Activated naive CD8-positive, alpha-beta T cell treated with anti-CD3 and anti-CD28 coated beads, Interleukin-2, amount 50 U/mL, for 16 hours (primary cell): ENCODE results near the gene DCX.

Source experiments
- DNase-seq: peaks from one replicate; pipeline ENCODE4 v3.0.0-alpha.2; 2020; ENCODE audit warnings: low read depth, low spot score

Gene DCX

DNA sequence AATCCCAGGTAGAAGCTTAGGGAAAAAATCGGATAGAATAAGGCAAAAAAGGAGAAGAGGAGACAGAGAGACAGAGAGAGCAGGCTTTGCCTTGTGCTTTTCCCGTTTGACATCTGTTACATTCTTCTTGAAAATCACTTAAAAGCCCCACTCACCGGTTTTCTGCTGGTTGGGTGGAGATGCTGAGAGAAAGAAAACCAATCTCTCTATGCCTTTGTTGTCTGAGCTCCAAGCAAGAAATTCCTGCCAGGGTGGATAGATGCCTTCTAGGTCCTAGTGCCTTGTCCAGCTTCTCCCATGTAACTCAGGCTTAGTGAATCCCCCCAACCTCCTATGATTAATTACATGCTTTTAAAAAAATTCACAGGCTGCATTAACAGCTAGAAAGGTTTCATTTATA, at the start of gene DCX:
DCX (minus strand) TSS at position 210 of the 400 bp plus-strand sequence. CDS start 1,794 bp downstream, outside the sequence.
- no peak for DNase-seq

DNA sequence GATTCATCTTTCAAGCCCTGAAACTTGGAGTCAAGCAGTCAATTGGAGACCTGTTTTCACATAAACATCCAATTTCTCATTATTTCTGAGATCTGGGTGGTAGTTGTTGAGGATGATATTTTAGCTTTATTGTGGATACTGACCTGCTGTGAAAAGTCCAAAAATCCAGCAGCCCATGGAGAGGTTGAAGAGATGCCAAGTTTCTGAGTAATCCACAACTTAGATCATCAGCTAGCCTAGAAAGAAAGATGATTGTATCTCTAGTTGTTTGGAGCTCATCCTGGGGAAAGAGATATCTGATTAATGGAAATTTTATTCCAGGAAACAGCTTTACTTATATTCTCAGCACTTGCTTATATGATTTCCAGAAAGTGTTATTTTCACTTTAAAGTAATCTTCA, 48.6 kb upstream of the DCX start:
- DNase-seq: no peak

DNA sequence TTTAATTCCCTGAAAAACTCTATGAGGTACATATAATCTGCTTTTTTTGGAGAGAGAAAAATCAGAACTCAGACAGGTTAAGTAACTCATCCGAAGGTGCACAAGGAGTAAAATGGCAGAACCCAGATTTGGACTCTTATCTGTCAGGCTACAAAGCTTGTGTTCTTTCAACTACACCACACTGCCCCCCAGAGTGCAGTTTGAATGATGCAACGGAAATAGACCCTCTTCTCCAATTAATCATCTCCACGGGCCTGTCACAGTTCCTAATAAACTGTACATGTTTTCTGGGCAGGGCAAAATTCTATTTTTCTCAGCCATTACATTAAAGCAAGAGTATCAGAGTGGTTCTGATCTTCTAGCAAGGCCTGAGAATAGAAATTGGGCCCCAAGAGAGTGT, 35.3 kb upstream of the DCX start:
- no peak for DNase-seq

DNA sequence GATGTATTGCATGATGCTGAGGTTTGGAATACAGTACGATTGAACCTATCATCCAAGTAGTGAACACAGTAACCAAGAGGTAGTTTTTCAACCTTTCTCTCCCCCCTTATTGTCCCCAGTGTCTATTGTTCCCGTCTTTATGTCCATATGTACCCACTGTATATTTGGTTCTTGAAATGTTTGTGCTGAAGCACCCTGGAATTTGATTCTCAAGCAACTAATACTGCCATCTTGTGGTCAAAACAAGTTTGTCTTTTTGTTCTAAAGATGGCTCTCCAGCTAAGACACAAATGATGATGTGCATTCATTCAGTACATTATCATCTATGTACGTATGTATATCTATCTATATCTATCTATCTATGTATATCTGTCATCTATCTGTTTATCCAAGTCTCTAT, 33.5 kb upstream of the DCX start:
- no peak for DNase-seq

DNA sequence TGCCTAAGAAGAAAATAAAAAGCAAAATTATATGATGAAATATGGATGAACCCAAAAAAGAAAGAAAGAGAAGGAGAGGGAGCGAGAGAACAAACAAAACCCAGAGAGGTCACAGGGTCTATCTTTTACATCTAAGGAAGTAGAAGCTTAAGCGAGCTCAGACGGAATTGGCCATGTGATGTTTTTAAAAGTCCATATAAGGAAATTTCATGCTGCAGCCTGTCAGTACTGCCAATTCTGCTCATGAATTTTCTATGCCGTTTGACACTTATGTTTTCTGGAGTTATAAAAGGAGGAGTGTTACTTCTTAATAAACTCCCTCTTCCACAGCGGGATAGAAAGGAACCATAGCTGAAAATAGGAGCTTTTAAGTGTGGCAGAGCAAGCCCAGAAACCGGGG, 32.9 kb upstream of the DCX start:
- DNase-seq: no peak

DNA sequence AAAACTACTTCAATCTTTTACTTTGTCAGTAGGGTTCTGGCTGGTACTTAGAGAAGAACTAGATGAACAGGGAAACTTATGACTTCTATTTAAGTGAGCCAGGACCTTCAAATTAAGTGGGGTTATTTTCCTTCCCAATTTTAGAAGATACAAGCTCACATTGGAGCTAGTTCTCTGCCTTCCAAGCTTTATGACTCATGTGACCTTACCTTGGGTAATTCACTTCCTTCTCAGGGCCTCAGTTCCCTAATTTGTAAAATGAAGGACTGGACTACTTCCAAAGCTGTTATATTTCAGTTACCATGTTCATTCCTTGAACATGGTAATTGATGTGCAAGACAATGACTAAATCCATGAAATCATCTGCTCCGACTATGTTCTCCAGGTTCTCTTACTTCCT, 32.0 kb upstream of the DCX start:
- DNase-seq: no peak

DNA sequence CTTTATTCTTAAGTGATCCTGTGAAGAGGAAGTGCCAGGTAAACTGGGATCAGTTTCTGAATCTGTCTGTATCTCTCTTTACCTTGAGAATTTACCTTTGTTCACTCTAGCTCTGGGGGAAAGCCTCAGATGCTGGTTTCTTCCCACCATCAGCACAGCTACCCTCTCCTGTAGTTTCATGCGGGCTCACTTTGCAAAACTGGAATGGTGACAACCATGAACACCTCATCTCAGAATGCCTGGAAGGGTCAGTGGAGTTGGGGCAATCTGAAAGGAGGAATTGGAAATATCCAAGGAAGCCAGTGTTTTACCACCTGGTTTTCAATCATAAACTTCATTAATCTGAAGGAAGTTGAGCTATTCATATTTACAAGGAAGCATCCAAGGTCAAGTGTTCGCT, 30.8 kb upstream of the DCX start:
- DNase-seq: no peak

DNA sequence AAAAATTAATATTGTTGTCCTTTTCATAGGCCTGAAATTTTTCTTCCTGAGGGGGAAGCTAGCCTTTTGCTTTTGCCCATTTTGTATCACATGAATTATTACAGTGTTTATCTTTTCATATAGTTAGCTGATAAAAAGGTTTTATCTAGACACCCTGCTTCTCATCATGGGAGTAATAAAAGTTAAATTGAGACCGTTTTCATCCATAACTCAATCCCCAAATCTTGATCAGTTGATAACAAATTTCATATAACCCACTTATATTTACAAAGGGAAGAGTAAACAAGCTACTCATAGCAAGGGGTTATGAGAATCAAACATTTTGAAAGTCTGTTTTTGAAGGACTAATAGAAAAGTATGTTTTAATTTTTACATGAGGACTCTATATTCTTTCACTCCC, 23.5 kb upstream of the DCX start:
- DNase-seq: no peak

DNA sequence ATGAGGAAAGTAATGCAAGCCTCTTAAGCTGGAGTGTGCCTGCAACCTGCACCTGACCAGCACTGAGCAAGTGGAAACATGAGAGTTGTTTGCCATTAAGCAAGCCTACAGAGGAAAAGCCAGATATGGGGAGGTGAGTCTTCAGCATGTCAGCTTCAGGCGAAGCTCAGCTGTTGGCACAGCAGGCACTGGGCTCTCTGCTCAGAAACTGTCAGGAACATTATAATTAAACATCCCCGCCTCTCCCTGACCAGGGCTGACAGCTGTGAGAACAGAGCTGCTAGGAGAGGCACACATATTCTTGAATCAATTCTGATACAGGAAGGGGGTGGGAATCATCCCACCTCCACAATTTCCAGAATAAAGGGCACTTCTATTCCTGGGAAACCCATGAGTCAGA, 19.0 kb upstream of the DCX start:
- no peak for DNase-seq

DNA sequence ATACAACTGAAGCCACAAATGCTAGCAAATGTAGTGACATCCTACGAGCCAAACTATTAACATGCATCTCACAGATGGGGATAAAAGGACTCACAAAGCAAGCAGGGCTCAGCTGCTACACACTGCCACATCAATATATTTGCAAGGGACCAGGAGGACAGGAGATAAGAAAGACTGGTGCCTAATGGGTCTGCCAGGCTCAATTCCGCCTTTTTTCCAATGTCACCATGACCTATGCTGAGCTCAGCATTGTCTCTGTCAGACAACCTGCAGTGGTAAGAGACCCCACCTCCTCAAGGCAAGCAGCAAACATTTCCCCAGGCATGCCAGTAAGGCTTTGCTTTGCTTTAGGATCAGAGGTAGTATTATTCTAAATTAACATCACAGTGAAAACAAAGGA, 435 bp downstream of the DCX start:
- DNase-seq: no peak

DNA sequence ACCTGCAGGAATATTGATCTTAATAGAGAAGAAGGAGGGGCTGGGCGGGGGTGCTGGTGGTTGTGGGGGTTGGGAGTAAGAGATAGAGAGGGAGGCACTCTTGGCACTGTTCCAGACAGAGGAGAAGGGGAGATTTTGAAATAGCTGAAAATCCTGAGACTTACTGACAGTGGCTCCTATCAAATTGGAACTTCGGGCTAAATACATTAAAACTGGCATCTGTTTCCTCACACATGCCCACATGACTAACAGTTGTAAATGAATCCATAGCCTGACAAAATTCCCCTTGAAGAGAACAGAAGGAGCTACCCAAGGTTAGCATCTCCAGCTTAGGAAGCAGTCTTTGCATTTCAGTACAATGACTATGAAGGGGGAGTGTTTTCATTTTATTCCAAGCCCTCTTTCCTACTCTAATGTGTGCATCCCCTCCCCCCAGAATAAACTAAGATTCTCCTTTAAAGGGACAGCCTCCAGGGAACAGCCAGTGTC, 1.4 kb downstream of the DCX start:
- DNase-seq: no peak

DNA sequence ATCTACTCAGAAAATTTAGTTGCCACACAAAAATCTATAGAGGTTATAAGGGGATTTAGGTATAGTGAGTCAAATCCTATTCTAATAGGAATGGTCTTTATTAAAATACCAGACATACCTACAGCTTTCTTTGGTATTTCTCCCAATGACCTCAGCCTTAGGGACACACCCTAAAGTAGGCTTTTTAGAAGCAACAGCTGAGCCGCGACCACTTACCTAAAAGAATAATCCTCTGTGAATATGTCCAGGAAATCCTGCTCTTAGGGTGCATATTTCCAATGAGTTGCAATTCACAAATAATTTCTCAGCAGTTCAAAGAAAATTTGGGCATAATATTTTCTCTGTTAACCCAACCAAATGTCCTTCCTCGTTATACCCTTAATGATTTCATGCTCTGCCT, 2.7 kb downstream of the DCX start:
- DNase-seq: no peak

DNA sequence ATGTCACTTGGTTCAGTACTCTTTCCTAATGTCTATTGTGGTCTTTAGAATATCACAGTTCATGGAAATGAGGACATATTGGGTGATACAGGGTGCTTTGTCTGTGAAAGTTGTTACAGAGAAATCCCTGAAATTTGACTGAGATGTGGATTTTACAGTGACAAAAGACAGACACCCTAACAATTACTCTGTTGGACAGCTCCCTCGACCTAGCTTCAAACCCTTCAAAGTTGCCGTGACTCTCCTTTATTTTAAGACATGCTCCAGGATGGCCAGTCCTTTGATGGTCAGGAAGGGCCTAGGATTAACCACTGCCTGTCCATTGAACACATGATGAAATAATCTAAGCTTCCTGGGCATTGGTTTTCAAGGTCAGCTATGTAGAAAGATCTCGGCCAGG, 4.0 kb downstream of the DCX start:
- no peak for DNase-seq

DNA sequence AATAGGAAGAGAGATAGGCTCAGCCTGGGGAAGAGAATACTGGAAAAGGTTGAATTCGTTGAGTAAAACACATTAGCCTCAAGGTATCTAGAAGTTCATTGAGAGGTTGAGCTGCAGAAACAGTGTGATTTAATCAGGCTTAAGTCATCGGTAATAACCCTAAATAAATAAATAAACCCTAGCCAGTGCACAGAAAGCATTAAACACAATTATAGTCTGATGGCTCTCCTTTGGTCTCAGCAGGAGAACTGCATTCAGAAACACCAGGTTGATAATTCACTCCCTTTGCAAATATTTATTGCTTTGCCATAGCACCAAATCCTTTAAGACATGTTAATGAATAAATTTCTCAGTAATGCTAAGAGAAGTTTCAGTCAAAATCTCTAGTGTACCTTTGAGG, 9.6 kb downstream of the DCX start:
- no peak for DNase-seq

DNA sequence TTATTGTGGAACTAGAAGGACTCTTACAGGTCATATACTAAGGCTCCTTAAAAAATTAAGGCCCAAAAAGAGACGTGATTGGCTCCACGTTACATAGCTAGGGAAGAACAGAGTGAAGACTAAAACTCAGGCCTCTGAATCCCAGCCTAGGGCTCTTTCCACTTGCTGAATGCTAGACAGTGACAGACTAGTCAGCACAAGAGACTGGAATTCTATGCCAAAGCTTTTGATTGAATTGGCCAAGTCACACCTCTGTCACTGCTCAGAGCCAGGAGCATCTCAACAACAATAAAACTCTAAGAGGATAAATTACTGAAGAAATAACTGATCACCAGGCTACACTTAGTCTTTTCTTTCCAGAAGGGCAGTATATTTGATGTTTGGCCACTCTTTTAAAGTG, 16.8 kb downstream of the DCX start:
- no peak for DNase-seq

DNA sequence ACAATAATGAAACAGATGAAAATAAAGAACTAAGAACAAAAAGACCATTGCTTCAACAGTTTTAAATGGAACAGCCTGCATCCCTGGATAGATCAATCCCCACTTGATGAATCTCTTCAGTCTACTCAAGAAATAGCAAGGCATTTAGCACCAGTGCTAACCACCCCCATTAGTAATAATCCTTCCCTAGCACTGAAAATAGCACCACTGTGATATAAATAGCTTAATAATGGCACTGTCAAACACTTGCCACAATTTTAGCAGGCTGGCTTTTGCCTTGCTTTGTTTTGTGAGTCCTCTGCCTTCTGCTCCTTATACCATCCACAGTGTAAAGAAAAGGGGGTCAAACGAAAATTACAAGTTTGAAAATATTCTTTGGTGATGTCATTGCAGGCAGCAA, 17.4 kb downstream of the DCX start:
- no peak for DNase-seq

DNA sequence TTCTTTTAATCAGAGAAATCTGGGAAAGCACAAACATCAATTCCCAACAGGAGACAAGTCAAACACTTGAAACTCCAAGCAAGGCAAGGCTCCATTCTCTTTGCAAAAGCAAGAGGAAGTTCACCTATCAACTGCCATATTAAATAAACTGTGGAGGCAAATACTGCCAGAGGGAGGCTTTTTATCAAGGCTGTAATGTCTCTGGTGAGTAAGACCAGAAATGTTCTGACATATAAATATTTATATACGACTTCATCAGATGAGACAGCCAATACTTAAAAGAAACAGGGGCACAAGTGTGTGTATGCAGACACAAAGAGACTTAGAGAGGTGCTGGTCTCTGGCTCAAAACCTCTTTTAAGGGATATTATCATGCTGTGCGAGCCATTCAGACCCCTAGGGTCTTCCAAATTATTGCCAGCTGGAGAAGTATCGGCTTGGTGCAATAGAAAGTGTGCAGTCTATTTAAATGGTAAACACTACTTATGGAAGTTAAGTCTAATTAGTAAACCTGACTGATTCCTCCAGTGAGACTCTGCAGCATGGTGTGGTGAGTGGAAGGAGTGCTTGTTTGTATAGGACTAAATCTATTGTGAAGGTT, 24.4 kb downstream of the DCX start:
- no peak for DNase-seq

DNA sequence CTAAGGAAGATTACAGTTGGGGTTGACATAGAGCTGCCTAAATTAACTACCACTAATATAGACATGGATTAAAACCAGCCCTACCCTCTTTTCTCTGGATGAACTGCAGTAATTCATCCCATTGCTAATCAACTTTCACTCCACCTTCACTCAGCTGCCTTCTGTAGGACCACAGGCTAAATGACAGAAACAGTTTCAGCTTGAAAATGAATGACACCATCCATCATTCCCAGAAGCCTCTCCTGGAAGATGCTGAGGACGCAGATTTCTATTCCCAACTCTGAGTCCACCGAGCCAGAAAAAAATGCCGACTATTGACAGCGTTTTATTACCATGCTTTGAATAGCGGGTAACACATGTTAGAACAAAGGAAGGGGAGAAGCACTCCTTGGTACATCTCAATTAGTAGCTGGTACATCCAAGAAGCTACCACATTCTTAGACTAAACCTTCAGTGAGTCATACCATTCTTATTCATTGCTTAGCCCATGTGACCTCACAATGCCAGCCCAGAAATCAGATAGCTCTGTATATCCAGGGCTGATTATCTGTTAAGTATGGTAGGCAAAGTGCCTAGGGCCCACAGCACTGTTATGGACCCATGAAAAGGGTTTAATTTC, 25.3 kb downstream of the DCX start:
- DNase-seq: no peak

DNA sequence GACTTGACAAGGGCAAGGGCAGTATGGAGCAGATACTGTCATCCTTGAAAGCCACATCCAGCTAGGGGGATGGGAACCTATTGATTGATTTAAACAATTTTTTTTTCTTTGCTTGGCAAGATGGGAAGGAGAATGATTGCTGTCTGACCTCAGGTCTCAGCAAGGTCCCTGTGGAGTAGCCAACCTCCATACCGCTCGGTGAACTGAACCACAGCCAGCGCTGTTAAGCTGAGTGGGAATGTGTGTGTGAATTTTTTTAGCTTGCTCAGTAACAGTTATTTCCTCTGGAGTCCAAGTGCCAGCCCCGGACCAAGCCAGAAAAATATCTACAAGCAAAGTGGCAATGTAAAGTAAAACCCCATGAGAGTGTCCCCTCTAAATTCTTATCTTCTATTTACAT, 25.9 kb downstream of the DCX start:
- DNase-seq: no peak

DNA sequence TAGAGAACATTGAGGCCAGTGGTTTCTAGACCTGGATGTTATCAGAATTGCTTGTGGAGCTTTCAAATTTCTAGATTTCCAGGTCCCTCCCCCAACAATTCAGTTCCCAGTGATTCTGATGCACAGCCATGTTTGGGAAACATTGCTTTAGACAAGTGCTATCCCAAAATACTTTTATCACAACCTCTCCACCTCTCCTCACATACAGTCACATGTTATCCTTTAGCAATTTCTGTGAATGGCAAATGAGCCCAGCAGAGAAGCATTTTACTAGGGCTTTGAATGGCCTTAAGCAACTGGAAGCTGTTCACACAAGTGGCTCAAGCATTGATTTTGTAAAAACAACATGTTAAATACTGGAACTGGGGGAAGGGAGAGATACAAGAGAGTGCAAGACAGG, 29.7 kb downstream of the DCX start:
- DNase-seq: no peak

DNA sequence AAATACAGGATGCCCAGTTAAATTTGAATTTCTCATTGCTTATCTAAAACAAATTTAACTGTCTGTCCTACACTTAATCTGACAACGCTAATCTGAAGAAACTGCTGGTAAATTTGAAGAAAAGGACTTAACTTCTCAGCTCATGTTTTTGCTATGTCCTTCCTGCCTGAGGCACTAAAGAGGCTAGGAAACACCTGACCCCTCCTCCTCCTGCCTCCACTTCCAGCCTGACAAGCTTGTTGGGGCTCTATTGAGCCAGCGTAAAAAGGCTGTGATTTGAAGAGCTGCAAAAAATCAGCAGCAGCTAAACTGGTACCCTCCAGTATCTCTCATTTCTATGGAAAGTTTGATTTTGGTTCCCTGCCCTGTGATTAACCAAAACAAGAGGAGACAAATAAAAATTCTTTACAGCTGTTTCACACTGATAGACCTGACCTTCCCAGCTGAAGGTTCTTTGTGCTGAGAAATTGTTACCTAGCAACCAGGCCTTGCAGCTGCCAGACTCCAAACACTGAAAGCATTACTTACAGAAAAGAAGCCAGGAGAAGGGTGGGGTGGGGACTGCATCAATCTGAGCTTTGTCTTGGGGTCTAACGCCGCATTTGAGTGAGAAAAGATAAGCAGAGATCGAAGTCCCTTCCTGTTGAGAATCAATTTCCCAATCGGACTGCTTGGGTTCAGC, 35.0 kb downstream of the DCX start:
- DNase-seq: no peak

DNA sequence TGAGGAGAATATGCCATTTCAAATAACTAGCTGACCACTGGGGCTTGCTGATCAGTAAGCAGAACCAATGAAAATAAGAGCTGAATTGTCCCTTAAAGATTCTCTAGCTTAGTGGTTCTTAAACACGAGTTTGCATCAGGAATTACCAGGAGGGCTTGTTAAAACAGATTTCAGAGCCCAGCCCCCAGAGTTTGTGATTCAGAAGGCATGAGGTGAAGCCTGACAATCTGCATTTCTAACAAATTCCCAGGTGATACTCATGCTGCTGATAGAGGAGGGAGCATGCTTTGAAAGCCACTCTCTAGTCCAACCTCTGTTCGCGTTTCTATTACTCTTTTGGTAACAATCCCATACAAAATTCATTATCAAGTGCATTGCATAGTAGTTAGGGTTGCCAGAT, 35.5 kb downstream of the DCX start:
- no peak for DNase-seq

DNA sequence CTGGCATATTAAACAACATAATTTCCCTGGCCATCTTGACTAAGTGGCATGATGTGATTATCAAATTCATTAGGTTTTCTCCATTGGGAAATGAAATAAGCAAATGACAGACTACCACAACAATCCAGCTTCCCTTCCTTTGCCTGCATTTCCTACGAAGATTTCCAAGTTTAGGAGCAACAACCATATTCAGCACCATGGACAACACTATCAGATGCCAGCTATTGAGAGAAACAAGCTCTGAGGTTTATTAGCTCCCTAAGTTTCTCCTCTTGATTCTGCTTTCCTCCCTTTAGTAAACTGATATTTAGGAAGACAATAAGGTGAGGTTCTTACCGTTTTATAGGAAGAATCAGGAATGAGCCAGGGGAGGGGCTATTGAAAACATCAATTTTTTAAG, 36.2 kb downstream of the DCX start:
- no peak for DNase-seq
